Stimulated activated CD8-positive, alpha-beta memory T cell treated with anti-CD3 and anti-CD28 coated beads, Interleukin-15, amount 100 ng/mL, for 24 hours (primary cell): Measurements from ENCODE around the gene PDXDC1.
"Not testable (repeated sequence)": the region's sequence is repeated elsewhere in the genome, so short reads cannot be mapped to it uniquely, and the experiment has no call there.

Experiments
- DNase-seq: peaks from one replicate; pipeline ENCODE4 v3.0.0-alpha.2; 2020; ENCODE audit warnings: low read depth

The PDXDC1 gene

GRCh38 chr16:15016951-15017580, 42.2 kb downstream of the PDXDC1 start:
- not testable (repeated sequence) for DNase-seq

- DNase-seq = not testable (repeated sequence)
These were observed 46.6 kb downstream of the PDXDC1 start for GRCh38 chr16:15021429-15021828.

GRCh38 chr16:15022194-15022593, 47.4 kb downstream of the PDXDC1 start:
- not testable (repeated sequence) for DNase-seq

- not testable (repeated sequence) for DNase-seq
These were observed 48.7 kb downstream of the PDXDC1 start for GRCh38 chr16:15023381-15024077.

GRCh38 chr16:15024858-15025199, 50.0 kb downstream of the PDXDC1 start:
- DNase-seq = not testable (repeated sequence)

- not testable (repeated sequence) for DNase-seq
These were observed 50.6 kb downstream of the PDXDC1 start for GRCh38 chr16:15025234-15025951.

- DNase-seq = not testable (repeated sequence)
These were observed 52.2 kb downstream of the PDXDC1 start for GRCh38 chr16:15027051-15027450.

- not testable (repeated sequence) for DNase-seq
These were observed 52.9 kb downstream of the PDXDC1 start for GRCh38 chr16:15027503-15028344.

GRCh38 chr16:15028345-15028715, 53.5 kb downstream of the PDXDC1 start:
- DNase-seq = not testable (repeated sequence)

- DNase-seq = not testable (repeated sequence)
These were observed 54.2 kb downstream of the PDXDC1 start for GRCh38 chr16:15028801-15029698.

- not testable (repeated sequence) for DNase-seq
These were observed 54.9 kb downstream of the PDXDC1 start for GRCh38 chr16:15029749-15030148.

- DNase-seq = no peak
These were observed 56.4 kb downstream of the PDXDC1 start for GRCh38 chr16:15031179-15031578.

GRCh38 chr16:15031586-15031985, 56.8 kb downstream of the PDXDC1 start:
- no peak for DNase-seq

GRCh38 chr16:15032547-15033308, 57.9 kb downstream of the PDXDC1 start:
- no peak for DNase-seq

- no peak for DNase-seq
These were observed 58.5 kb downstream of the PDXDC1 start for GRCh38 chr16:15033309-15033707.

- no peak for DNase-seq
These were observed 59.7 kb downstream of the PDXDC1 start for GRCh38 chr16:15034266-15035162.

- DNase-seq = no peak
These were observed 60.4 kb downstream of the PDXDC1 start for GRCh38 chr16:15035163-15035729.

GRCh38 chr16:15037003-15037402, 62.2 kb downstream of the PDXDC1 start:
- no peak for DNase-seq

GRCh38 chr16:15037745-15038144, 62.9 kb downstream of the PDXDC1 start:
- no peak for DNase-seq
